SK-N-SH (cell line): Measurements from ENCODE around the gene SND1. TPM values are rescaled to one million over a fixed set of nuclear protein-coding genes. Genes with fewer than 3 reads are reported as not detected.

ENCODE experiments used
- CTCF ChIA-PET: fragments of 300-600, 350-600 bp; formaldehyde crosslinking; extraction: SDS; loops from one replicate; lab custom pipeline; 2021; lab: Yijun Ruan, JAX
- POLR2A ChIA-PET: fragments of 350-600 bp; sonication (Branson Sonifier 250); formaldehyde crosslinking; extraction: SDS; loops from one replicate; lab custom pipeline; 2020; ENCODE audit warnings: antibody characterized with exemption, inconsistent platforms; lab: Yijun Ruan, JAX
- DNase-seq: peaks from one replicate; pipeline ENCODE4 v3.0.0; 2012
- H2AFZ ChIP-seq: fragments of 200-600 bp; sonication (generic); 2 replicates; pipeline ENCODE4 v1.8.1; 2016; ENCODE audit warnings: antibody characterized with exemption, mild to moderate bottlenecking, low read depth
- H3F3A ChIP-seq: fragments of 200-600 bp; sonication (generic); replicated peaks from 2 replicates; pipeline ENCODE3; 2016; ENCODE audit warnings: antibody characterized with exemption, mild to moderate bottlenecking; ENCODE audit not compliant: insufficient read depth
- H3K27ac ChIP-seq, 2 experiments: fragments of 200-500 bp in 1 of 2; fragments of 200-600 bp in 1 of 2; sonication (Bioruptor generic) in 1 of 2; sonication (generic), shearing (Covaris generic) in 1 of 2; 2 replicates each; pipeline versions ENCODE4 v1.5.1 to v1.6.1; 2014 to 2016; ENCODE audit warnings: low read depth in 2 of 2, inconsistent platforms in 1 of 2, low read length in 1 of 2, mild to moderate bottlenecking in 1 of 2, mixed read lengths in 1 of 2
- H3K27me3 ChIP-seq: fragments of 200-600 bp; sonication (generic), shearing (Covaris generic); 2 replicates; pipeline ENCODE4 v1.6.1; 2016; ENCODE audit warnings: mixed run types; ENCODE audit not compliant: insufficient read depth
- H3K36me3 ChIP-seq, 2 experiments: fragments of 200-500 bp in 1 of 2; fragments of 200-600 bp in 1 of 2; sonication (Bioruptor generic) in 1 of 2; sonication (generic) in 1 of 2; replicated peaks in 1 of 2; 2 replicates each; pipeline versions ENCODE3 to v1.5.1; 2014 to 2016; ENCODE audit warnings: low read length in 1 of 2, mild to moderate bottlenecking in 1 of 2; ENCODE audit not compliant: insufficient read depth in 2 of 2, control insufficient read depth in 1 of 2
- H3K4me1 ChIP-seq, 2 experiments: fragments of 200-500 bp in 1 of 2; fragments of 200-600 bp in 1 of 2; sonication (Bioruptor generic) in 1 of 2; sonication (generic), shearing (Covaris generic) in 1 of 2; 2 replicates each; pipeline versions ENCODE4 v1.5.1 to v1.6.1; 2014 to 2016; ENCODE audit warnings: low read depth in 1 of 2, low read length in 1 of 2, mixed run types in 1 of 2; ENCODE audit not compliant: insufficient read depth in 2 of 2, control insufficient read depth in 1 of 2
- H3K4me2 ChIP-seq: fragments of 200-600 bp; sonication (generic), shearing (Covaris generic); 2 replicates; pipeline ENCODE4 v1.6.1; 2017; ENCODE audit warnings: mixed run types
- H3K4me3 ChIP-seq, 2 experiments: fragments of 200-500 bp in 1 of 2; fragments of 200-600 bp in 1 of 2; sonication (Bioruptor generic) in 1 of 2; sonication (generic), shearing (Covaris generic) in 1 of 2; 2 replicates each; pipeline versions ENCODE4 v1.5.1 to v1.8.1; 2014 to 2016; ENCODE audit warnings: low read depth in 2 of 2, inconsistent platforms in 1 of 2, low read length in 1 of 2, mild to moderate bottlenecking in 1 of 2, mixed read lengths in 1 of 2, moderate library complexity in 1 of 2
- H3K79me2 ChIP-seq: fragments of 200-600 bp; sonication (generic); 2 replicates; pipeline ENCODE4 v1.8.1; 2017; ENCODE audit warnings: mild to moderate bottlenecking; ENCODE audit not compliant: insufficient read depth
- H3K9ac ChIP-seq: fragments of 200-600 bp; sonication (generic); 2 replicates; pipeline ENCODE4 v1.6.1; 2017; ENCODE audit warnings: mixed run types
- H3K9me2 ChIP-seq: fragments of 200-600 bp; sonication (generic); 2 replicates; pipeline ENCODE4 v1.6.1; 2017; ENCODE audit warnings: mixed run types
- H3K9me3 ChIP-seq: fragments of 200-600 bp; sonication (generic); 2 replicates; pipeline ENCODE4 v1.6.1; 2017; ENCODE audit warnings: mixed run types, mild to moderate bottlenecking, moderate library complexity
- H4K20me1 ChIP-seq: fragments of 200-600 bp; sonication (generic); 2 replicates; pipeline ENCODE4 v1.6.1; 2017; ENCODE audit warnings: mild to moderate bottlenecking, mixed run types; ENCODE audit not compliant: insufficient read depth
- CTCF ChIP-seq: fragments of 200-600 bp; sonication (generic); IDR thresholded peaks from 2 replicates; pipeline ENCODE4 v1.6.1; 2017; ENCODE audit warnings: antibody characterized with exemption, mild to moderate bottlenecking, moderate library complexity
- ELF1 ChIP-seq: IDR thresholded peaks from 2 replicates; pipeline ENCODE4 v1.4.0; 2012
- EZH2phosphoT487 ChIP-seq: fragments of 200-600 bp; sonication (generic); IDR thresholded peaks from 2 replicates; pipeline ENCODE4 v1.6.1; 2017; ENCODE audit warnings: low read depth, mixed run types, mild to moderate bottlenecking, antibody characterized with exemption, moderate library complexity, borderline replicate concordance
- FOXJ3 ChIP-seq: sonication (generic); formaldehyde crosslinking; IDR thresholded peaks from 2 replicates; pipeline ENCODE4 v1.5.1; 2020; ENCODE audit warnings: mild to moderate bottlenecking, missing genetic modification reagents
- GATA2 ChIP-seq: sonication (generic); formaldehyde crosslinking; IDR thresholded peaks from 2 replicates; pipeline ENCODE4 v1.5.0; 2020; ENCODE audit warnings: mild to moderate bottlenecking, missing genetic modification reagents
- JUND ChIP-seq: IDR thresholded peaks from 2 replicates; pipeline ENCODE4 v1.4.0; 2012
- NFIC ChIP-seq: IDR thresholded peaks from 2 replicates; pipeline ENCODE4 v1.4.0; 2012; ENCODE audit warnings: borderline replicate concordance
- PBX3 ChIP-seq: IDR thresholded peaks from 2 replicates; pipeline ENCODE4; 2012
- RAD21 ChIP-seq: IDR thresholded peaks from 2 replicates; pipeline ENCODE4 v1.6.1; 2012; ENCODE audit warnings: mild to moderate bottlenecking, low read length
- RFX5 ChIP-seq: IDR thresholded peaks from 2 replicates; pipeline ENCODE4 v1.6.1; 2012; ENCODE audit warnings: mild to moderate bottlenecking, improper control_type of control experiment, low read length
- SMC3 ChIP-seq: IDR thresholded peaks from 2 replicates; pipeline ENCODE4 v1.6.1; 2012; ENCODE audit warnings: low read depth, low read length, improper control_type of control experiment
- USF2 ChIP-seq: fragments of 150-350 bp; IDR thresholded peaks from 2 replicates; pipeline ENCODE4 v1.6.1; 2017; ENCODE audit warnings: antibody characterized with exemption, low read length, low read depth, borderline replicate concordance
- ZBTB33 ChIP-seq: IDR thresholded peaks from 2 replicates; pipeline ENCODE4 v1.4.0; 2012; ENCODE audit warnings: low read depth, borderline replicate concordance
- WGBS: methylation state at CpG from one replicate; pipeline ENCODE4 v1.1.6; 2017; ENCODE audit warnings: low lambda C conversion rate; 5-methylcytosine and 5-hydroxymethylcytosine counted together
- polyA plus RNA-seq, 3 experiments: library from polyadenylated mRNA; depleted of rRNA; stranded (reverse); fragments of >200 nt; gene quantifications; 2 replicates each; pipeline ENCODE4 v1.2.3, GENCODE V29; 2012

SND1 gene
- polyA plus RNA-seq, 1 of the 3 experiments (the other 2 are of a cell fraction) = 165 TPM

- TF ChIP-seq FOXJ3 (no peak), NFIC (no peak), RFX5 (no peak), SMC3 (no peak), RAD21 (no peak), USF2 (no peak), JUND (no peak), ELF1 (no peak), EZH2phosphoT487 (no peak), PBX3 (no peak), CTCF (no peak), GATA2 (CRISPR knock-in tag) (no peak), ZBTB33 (no peak)
- TF ChIP-seq, all 33 proteins: peak for 0
- peaks cover 6 to 11% of the 10 kb centered on the region in 2 experiments for H3K36me3 ChIP-seq
- H3K9me2 ChIP-seq = no peaks in the 10 kb centered on the region
- no peak overlapping the region for H2AFZ ChIP-seq
- no peak overlapping the region for H3K9ac ChIP-seq
- ChIA-PET POLR2A (no interaction called here), CTCF (interaction anchor here (1.2 to 2.6 kb wide), 4 partner anchors 20 to 255 kb away, joined by 3 to 7 read pairs (median 4); no protein-coding TSS in a partner anchor)
- no peaks in the 10 kb centered on the region for H3F3A ChIP-seq
- peaks cover 10% of the 10 kb centered on the region; the same call in 1 of the 2 replicates for H4K20me1 ChIP-seq
- H3K27me3 ChIP-seq = no peaks in the 10 kb centered on the region
- H3K4me1 ChIP-seq = peaks cover 17 to 26% of the 10 kb centered on the region in 2 experiments; a peak in 3 of 4 replicates
- no peak for DNase-seq
- WGBS = 82% methylated on average over 2 of the region's 2 CpGs
- no peak overlapping the region for H3K4me3 ChIP-seq
- no peaks in the 10 kb centered on the region for H3K9me3 ChIP-seq
- no peak overlapping the region for H3K4me2 ChIP-seq
- no peak overlapping the region for H3K27ac ChIP-seq
- peaks cover 26% of the 10 kb centered on the region; the same call in 1 of the 2 replicates for H3K79me2 ChIP-seq
Measured at GRCh38 chr7:127954357-127954748, 302.4 kb downstream of the SND1 start.
